NCI-H774 (cell line): ENCODE data around the gene LSP1.

Experiments used
- DNase-seq: peaks from one replicate; lab custom pipeline; 2025; lab: John Stamatoyannopoulos, UW

Gene LSP1

GRCh38 chr11:1890856-1891830 is 38.3 kb downstream of the LSP1 start:
- no peak for DNase-seq

GRCh38 chr11:1891831-1892115 is 38.9 kb downstream of the LSP1 start, which contains the start of gene PRR33:
Gene PRR33 (minus strand): TSS chr11:1891895. CDS start chr11:1890584, 1,311 bp downstream.
- DNase-seq = no peak

- DNase-seq = no peak
These were observed 39.2 kb downstream of the LSP1 start for GRCh38 chr11:1892116-1892515.

GRCh38 chr11:1892558-1892957 is 39.7 kb downstream of the LSP1 start:
- DNase-seq = no peak

GRCh38 chr11:1893581-1894359 is 40.9 kb downstream of the LSP1 start:
- no peak for DNase-seq

- DNase-seq = no peak
These were observed 41.9 kb downstream of the LSP1 start for GRCh38 chr11:1894759-1895158.

- DNase-seq = no peak
These were observed 43.6 kb downstream of the LSP1 start for GRCh38 chr11:1896468-1896867.

GRCh38 chr11:1896923-1897322 is 44.0 kb downstream of the LSP1 start:
- no peak for DNase-seq

GRCh38 chr11:1899090-1899489 is 46.2 kb downstream of the LSP1 start:
- DNase-seq = no peak

GRCh38 chr11:1899686-1900085 is 46.8 kb downstream of the LSP1 start:
- DNase-seq = no peak

- no peak for DNase-seq
These were observed 53.3 kb downstream of the LSP1 start for GRCh38 chr11:1906181-1906580.

GRCh38 chr11:1906611-1907423 is 53.9 kb downstream of the LSP1 start:
- no peak for DNase-seq

GRCh38 chr11:1908618-1909017 is 55.7 kb downstream of the LSP1 start:
- no peak for DNase-seq

GRCh38 chr11:1909524-1909923 is 56.6 kb downstream of the LSP1 start:
- DNase-seq = no peak

- DNase-seq = no peak
These were observed 59.5 kb downstream of the LSP1 start for GRCh38 chr11:1912289-1912878.

GRCh38 chr11:1913271-1914060 is 60.6 kb downstream of the LSP1 start:
- DNase-seq = no peak

- DNase-seq = no peak
These were observed 62.9 kb downstream of the LSP1 start for GRCh38 chr11:1915795-1916131.

- no peak for DNase-seq
These were observed 63.5 kb downstream of the LSP1 start for GRCh38 chr11:1916132-1916985.

- no peak for DNase-seq
These were observed 64.2 kb downstream of the LSP1 start for GRCh38 chr11:1916986-1917522.
